ENCODE measurements around the gene ANKRD34A.
A peak's percentile ranks its signal among the peaks of the same experiment; 100 is the strongest.

The ANKRD34A gene

DNA sequence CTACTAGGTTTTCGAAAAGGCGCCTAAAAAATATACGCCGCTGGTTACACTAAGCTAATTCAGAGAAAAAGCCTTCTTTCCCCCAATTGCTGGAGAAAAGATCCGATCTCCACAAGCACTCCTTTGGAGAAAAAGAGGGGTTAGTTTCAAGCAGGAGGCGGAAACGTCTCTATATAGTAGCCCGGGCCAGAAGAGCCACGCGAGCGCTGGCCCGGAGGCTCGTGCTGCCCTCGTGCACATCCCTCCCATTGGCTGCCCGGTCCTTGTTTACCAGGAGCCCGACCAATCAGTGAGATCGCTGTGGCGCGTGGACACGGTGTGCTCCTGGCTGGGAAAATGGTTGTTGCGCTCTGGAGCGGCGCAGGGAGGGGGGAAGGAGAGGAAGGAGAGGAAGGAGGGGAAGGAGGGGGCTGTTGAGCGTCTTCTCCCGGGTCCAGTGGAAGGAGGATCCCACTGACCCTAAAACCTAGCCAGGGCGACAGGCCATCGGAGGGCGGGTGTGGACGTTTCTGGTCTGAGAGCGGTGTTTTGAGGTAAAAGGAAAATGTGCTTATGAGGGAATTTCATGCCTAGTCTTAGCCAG is 32.1 kb upstream of the ANKRD34A start, which contains the start of gene TXNIP (continued):
- TF ChIP-seq, protein P1, sequence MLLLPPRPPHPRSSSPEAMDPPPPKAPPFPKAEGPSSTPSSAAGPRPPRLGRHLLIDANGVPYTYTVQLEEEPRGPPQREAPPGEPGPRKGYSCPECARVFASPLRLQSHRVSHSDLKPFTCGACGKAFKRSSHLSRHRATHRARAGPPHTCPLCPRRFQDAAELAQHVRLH (tag by site-specific recombination; IDR thresholded peaks at IDR 0.05), result peak; percentile 52; the same call in 1 of the 2 replicates
- no peak for TF ChIP-seq ZNF274 (IDR thresholded peaks at IDR 0.05; ENCODE audit: low read length)
- TF ChIP-seq ZNF274 (tag by site-specific recombination; IDR thresholded peaks at IDR 0.05; ENCODE audit: borderline replicate concordance), result no peak
- peak; percentile 31; the same call in 1 of the 2 replicates for TF ChIP-seq ZNF391 (tag by site-specific recombination; IDR thresholded peaks at IDR 0.05; ENCODE audit: borderline replicate concordance, low read depth)
- TF ChIP-seq PRDM1 (tag by site-specific recombination; IDR thresholded peaks at IDR 0.05), result no peak; the same call in 1 of the 2 replicates
- TF ChIP-seq ZNF610 (tag by site-specific recombination; IDR thresholded peaks at IDR 0.05; ENCODE audit: borderline replicate concordance), result peak; percentile 98
- peak; percentile 66; the same call in 1 of the 2 replicates for TF ChIP-seq ZNF335 (tag by site-specific recombination; conservative IDR thresholded peaks at IDR 0.05)
- peak; percentile 49; the same call in 1 of the 2 replicates for TF ChIP-seq KLF10 (tag by site-specific recombination; IDR thresholded peaks at IDR 0.05)
- TF ChIP-seq ZNF561 (tag by site-specific recombination; IDR thresholded peaks at IDR 0.05; ENCODE audit: borderline replicate concordance), result peak; percentile 53; the same call in 1 of the 2 replicates
- no peak for TF ChIP-seq ZNF133 (tag by site-specific recombination; IDR thresholded peaks at IDR 0.05)
- no peak for TF ChIP-seq ZNF37A (tag by site-specific recombination; IDR thresholded peaks at IDR 0.05)
- 0 out of 2 replicates have a peak, but pooled peaks have one; percentile 24 for TF ChIP-seq ZBTB44 (tag by site-specific recombination; IDR thresholded peaks at IDR 0.05)
- peak; percentile 60 for TF ChIP-seq ZBTB26 (tag by site-specific recombination; optimal IDR thresholded peaks at IDR 0.05)
- peak; percentile 83 for TF ChIP-seq ZBTB17 (tag by site-specific recombination; IDR thresholded peaks at IDR 0.05)
- peak; percentile 95 for TF ChIP-seq SP7 (tag by site-specific recombination; IDR thresholded peaks at IDR 0.05)
- TF ChIP-seq ZNF324 (tag by site-specific recombination; IDR thresholded peaks at IDR 0.05), result peak; percentile 74
- TF ChIP-seq ZNF513 (tag by site-specific recombination; IDR thresholded peaks at IDR 0.05), result peak; percentile 92
- peak; percentile 29 for TF ChIP-seq WT1 (tag by site-specific recombination; IDR thresholded peaks at IDR 0.05)
- no peak for TF ChIP-seq ZNF514 (tag by site-specific recombination; IDR thresholded peaks at IDR 0.05)
- peak; percentile 66; the same call in 1 of the 2 replicates for TF ChIP-seq PRDM10 (tag by site-specific recombination; IDR thresholded peaks at IDR 0.05)
- TF ChIP-seq ZNF366 (tag by site-specific recombination; conservative IDR thresholded peaks at IDR 0.05), result peak; percentile 91
- TF ChIP-seq ZNF777 (tag by site-specific recombination; IDR thresholded peaks at IDR 0.05; ENCODE audit: borderline replicate concordance), result no peak
- TF ChIP-seq ZNF621 (tag by site-specific recombination; IDR thresholded peaks at IDR 0.05), result no peak
- TF ChIP-seq, protein P2, sequence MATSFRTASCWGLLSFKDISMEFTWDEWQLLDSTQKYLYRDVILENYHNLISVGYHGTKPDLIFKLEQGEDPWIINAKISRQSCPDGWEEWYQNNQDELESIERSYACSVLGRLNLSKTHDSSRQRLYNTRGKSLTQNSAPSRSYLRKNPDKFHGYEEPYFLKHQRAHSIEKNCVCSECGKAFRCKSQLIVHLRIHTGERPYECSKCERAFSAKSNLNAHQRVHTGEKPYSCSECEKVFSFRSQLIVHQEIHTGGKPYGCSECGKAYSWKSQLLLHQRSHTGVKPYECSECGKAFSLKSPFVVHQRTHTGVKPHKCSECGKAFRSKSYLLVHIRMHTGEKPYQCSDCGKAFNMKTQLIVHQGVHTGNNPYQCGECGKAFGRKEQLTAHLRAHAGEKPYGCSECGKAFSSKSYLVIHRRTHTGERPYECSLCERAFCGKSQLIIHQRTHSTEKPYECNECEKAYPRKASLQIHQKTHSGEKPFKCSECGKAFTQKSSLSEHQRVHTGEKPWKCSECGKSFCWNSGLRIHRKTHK (tag by site-specific recombination; IDR thresholded peaks at IDR 0.05), result no peak
- TF ChIP-seq ZNF174 (tag by site-specific recombination; IDR thresholded peaks at IDR 0.05), result no peak
- no peak for TF ChIP-seq ZNF112 (tag by site-specific recombination; IDR thresholded peaks at IDR 0.05)
- no peak for TF ChIP-seq ZNF404 (tag by site-specific recombination; IDR thresholded peaks at IDR 0.05)
- peak; percentile 66; the same call in 1 of the 2 replicates for TF ChIP-seq ZSCAN30 (tag by site-specific recombination; IDR thresholded peaks at IDR 0.05)
- TF ChIP-seq OSR2 (tag by site-specific recombination; IDR thresholded peaks at IDR 0.05), result peak; percentile 71
